T-helper 2 cell (primary cell): ENCODE data around the gene ABCB6.

ENCODE experiments used
- DNase-seq, 5 experiments: peaks; one replicate each; pipeline versions ENCODE4 v3.0.0 to v3.0.0-alpha.2; 2012 to 2022

The ABCB6 gene

GRCh38 chr2:219168526-219168925 is 50.2 kb downstream of the ABCB6 start:
- DNase-seq, result no peak

GRCh38 chr2:219167997-219168396 is 50.8 kb downstream of the ABCB6 start:
- DNase-seq, result no peak

GRCh38 chr2:219165058-219165911 is 53.5 kb downstream of the ABCB6 start:
- no peak for DNase-seq

GRCh38 chr2:219163156-219163555 is 55.6 kb downstream of the ABCB6 start:
- DNase-seq, result no peak

DNA sequence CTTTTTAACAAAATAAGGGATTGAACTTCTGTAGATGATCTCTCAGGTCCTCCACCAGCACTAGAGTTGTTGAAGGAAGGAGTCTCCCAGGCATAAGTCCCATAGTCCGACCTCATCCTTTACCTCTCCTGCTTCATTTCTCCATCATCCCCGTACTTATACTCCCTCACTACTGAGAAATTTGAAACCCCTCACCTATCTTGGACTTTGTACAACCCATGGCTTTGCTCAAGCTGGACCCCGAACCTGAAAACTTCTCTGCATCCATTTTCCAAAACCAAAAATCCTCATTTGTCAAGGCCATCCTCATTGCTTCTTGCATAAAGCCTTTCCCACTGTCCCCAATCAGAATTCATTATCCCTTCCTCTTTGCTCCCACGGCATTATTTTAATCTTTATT is 57.7 kb downstream of the ABCB6 start:
- no peak for DNase-seq

- peak; percentile 77 to 91 (median 87) for DNase-seq
These were observed 58.4 kb downstream of the ABCB6 start, which contains the start of gene NHEJ1 for GRCh38 chr2:219160186-219161017. Gene NHEJ1, minus strand, starts transcription at chr2:219160815. Its CDS starts 2,453 bp downstream, at chr2:219158362.
